Natural killer cell (primary cell): Measurements from ENCODE around the gene F11. TPM values are rescaled to one million over a fixed set of nuclear protein-coding genes. Genes with fewer than 3 reads are reported as not detected.
"Not testable (repeated sequence)": the region's sequence is repeated elsewhere in the genome, so short reads cannot be mapped to it uniquely, and the experiment has no call there.

Source experiments
- ATAC-seq, 3 donors: fragments of 150-1000 bp in 2 of 3; fragments of 200-7000 bp in 1 of 3; cut with Tn5 transposase; 1 replicate in 1 of 3; 2 replicates in 2 of 3; pipeline ENCODE4 v1.10.0; 2021; ENCODE audit warnings: mild to moderate bottlenecking in 2 of 3, moderate library complexity in 2 of 3
- DNase-seq, 2 donors: peaks; one replicate each; pipeline versions ENCODE4 v3.0.0 to v3.0.0-alpha.2; 2013 to 2021; ENCODE audit warnings: mixed read lengths in 1 of 2
- H3K27ac ChIP-seq: one replicate; pipeline ENCODE4 v1.5.1; 2013; ENCODE audit warnings: mild to moderate bottlenecking, low read length
- H3K27me3 ChIP-seq: one replicate; pipeline ENCODE4 v1.6.1; 2013; ENCODE audit warnings: low read length; ENCODE audit not compliant: control insufficient read depth, insufficient read depth
- H3K36me3 ChIP-seq: one replicate; pipeline ENCODE4 v1.6.1; 2013; ENCODE audit warnings: low read length; ENCODE audit not compliant: control insufficient read depth, insufficient read depth
- H3K4me1 ChIP-seq: one replicate; pipeline ENCODE4 v1.6.1; 2013; ENCODE audit warnings: low read length; ENCODE audit not compliant: control insufficient read depth, insufficient read depth
- H3K4me3 ChIP-seq: one replicate; pipeline ENCODE4 v1.5.1; 2013; ENCODE audit warnings: low read length
- H3K9me3 ChIP-seq: one replicate; pipeline ENCODE4 v1.6.1; 2013; ENCODE audit warnings: low read length; ENCODE audit not compliant: control insufficient read depth, insufficient read depth
- H3K27ac Mint-ChIP-seq, 2 donors: one replicate each; pipeline ENCODE4 v1.8.0; 2022; ENCODE audit warnings: mild to moderate bottlenecking in 2 of 2, mixed read lengths in 2 of 2, moderate library complexity in 1 of 2
- H3K27me3 Mint-ChIP-seq, 2 donors: one replicate each; pipeline ENCODE4 v1.8.0; 2022; ENCODE audit warnings: low read depth in 2 of 2, mixed read lengths in 2 of 2
- H3K36me3 Mint-ChIP-seq: one replicate; pipeline ENCODE4 v1.8.0; 2022; ENCODE audit warnings: mixed read lengths
- H3K4me1 Mint-ChIP-seq, 2 donors: one replicate each; pipeline ENCODE4 v1.8.0; 2022; ENCODE audit warnings: mixed read lengths in 2 of 2
- H3K4me3 Mint-ChIP-seq: one replicate; pipeline ENCODE4 v1.8.0; 2022; ENCODE audit warnings: mild to moderate bottlenecking, moderate library complexity, mixed read lengths
- H3K9me3 Mint-ChIP-seq, 2 donors: one replicate each; pipeline ENCODE4 v1.8.0; 2022; ENCODE audit warnings: mixed read lengths in 2 of 2
- CTCF ChIP-seq: fragments of 200-600 bp; IDR thresholded peaks from one replicate; pipeline ENCODE4 v1.8.0; 2022; ENCODE audit warnings: antibody characterized with exemption
- WGBS: methylation state at CpG from one replicate; pipeline ENCODE4 v1.1.7; 2013; ENCODE audit warnings: missing lambda C conversion rate; ENCODE audit not compliant: insufficient coverage; 5-methylcytosine and 5-hydroxymethylcytosine counted together
- intact Hi-C: fragments of 100-400 bp; cut with micrococcal nuclease; formaldehyde crosslinking; loops from one replicate; pipeline ENCODE4 v1.14.2; 2022
- total RNA-seq, 4 donors: library from RNA; stranded (reverse); fragments of 120-200 nt in 1 of 4; gene quantifications; one replicate each; pipeline versions ENCODE4 v1.2.3 to v1.2.4, GENCODE V29; 2013 to 2022

The F11 gene
- total RNA-seq, 3 donors from 2014 or later (not counting 1 experiment from before 2014, with no cell fraction given) = 0.68 to 1.1 TPM; not detected in 1

GRCh38 chr4:186243331-186243730 is 22.7 kb upstream of the F11 start:
- Histone ChIP-seq H3K27me3 (no peaks in the 10 kb centered on the region), H3K27ac (no peak overlapping the region), H3K4me1 (no peaks in the 10 kb centered on the region), H3K36me3 (no peaks in the 10 kb centered on the region), H3K9me3 (no peaks in the 10 kb centered on the region), H3K4me3 (no peak overlapping the region)
- Mint-ChIP-seq H3K27ac (no peak overlapping the region), H3K9me3 (peaks cover 0 to 5% of the 10 kb centered on the region in 2 donors), H3K36me3 (no peaks in the 10 kb centered on the region), H3K4me3 (no peak overlapping the region), H3K27me3 (no peaks in the 10 kb centered on the region), H3K4me1 (no peaks in the 10 kb centered on the region)
- DNase-seq (no peak), ATAC-seq (no peak)
- WGBS = 96% methylated on average over 2 of the region's 2 CpGs
- no peak for TF ChIP-seq CTCF
- intact Hi-C loops = no loop called here

- no peaks in the 10 kb centered on the region for H3K36me3 ChIP-seq
- peaks cover 0 to 5% of the 10 kb centered on the region in 2 donors for H3K9me3 Mint-ChIP-seq
- H3K4me1 ChIP-seq = no peaks in the 10 kb centered on the region
- H3K27ac Mint-ChIP-seq = no peak overlapping the region
- no peak overlapping the region for H3K4me3 Mint-ChIP-seq
- no peaks in the 10 kb centered on the region for H3K4me1 Mint-ChIP-seq
- no peak overlapping the region for H3K27ac ChIP-seq
- TF ChIP-seq CTCF = no peak
- H3K4me3 ChIP-seq = no peak overlapping the region
- H3K9me3 ChIP-seq = no peaks in the 10 kb centered on the region
- H3K27me3 Mint-ChIP-seq = no peaks in the 10 kb centered on the region
- WGBS = 77% methylated on average over 5 of the region's 5 CpGs
- ATAC-seq = no peak
- no peaks in the 10 kb centered on the region for H3K27me3 ChIP-seq
- intact Hi-C loops = no loop called here
- no peaks in the 10 kb centered on the region for H3K36me3 Mint-ChIP-seq
- no peak for DNase-seq
Measured at GRCh38 chr4:186244835-186245234, 21.2 kb upstream of the F11 start.

- DNase-seq, intact Hi-C loops, H3K36me3 ChIP-seq, H3K9me3 ChIP-seq, H3K36me3 Mint-ChIP-seq, H3K27me3 ChIP-seq, H3K4me3 ChIP-seq, H3K27me3 Mint-ChIP-seq, H3K4me3 Mint-ChIP-seq, H3K27ac Mint-ChIP-seq, H3K27ac ChIP-seq, H3K9me3 Mint-ChIP-seq, H3K4me1 ChIP-seq, H3K4me1 Mint-ChIP-seq, ATAC-seq: not testable (repeated sequence)
- WGBS = 89% methylated on average over 8 of the region's 9 CpGs
Measured at GRCh38 chr4:186247062-186247752, 18.8 kb upstream of the F11 start.

GRCh38 chr4:186248643-186249042 is 17.3 kb upstream of the F11 start:
- no peak for ATAC-seq
- 80% methylated on average over 1 of the region's 1 CpG for WGBS
- no peak overlapping the region for H3K27ac Mint-ChIP-seq
- H3K27me3 Mint-ChIP-seq = no peaks in the 10 kb centered on the region
- Histone ChIP-seq H3K4me1 (no peaks in the 10 kb centered on the region), H3K9me3 (no peaks in the 10 kb centered on the region), H3K27ac (no peak overlapping the region), H3K4me3 (no peak overlapping the region), H3K36me3 (no peaks in the 10 kb centered on the region), H3K27me3 (no peaks in the 10 kb centered on the region)
- no peaks in the 10 kb centered on the region for H3K36me3 Mint-ChIP-seq
- intact Hi-C loops = no loop called here
- no peaks in the 10 kb centered on the region for H3K4me1 Mint-ChIP-seq
- no peak for TF ChIP-seq CTCF
- H3K4me3 Mint-ChIP-seq = no peak overlapping the region
- no peak for DNase-seq
- peaks cover 0 to 5% of the 10 kb centered on the region in 2 donors for H3K9me3 Mint-ChIP-seq
